Measurements from ENCODE around the gene KISS1. TPM values are rescaled to one million over a fixed set of nuclear protein-coding genes. Genes with fewer than 3 reads are reported as not detected.

KISS1 gene
- polyA plus RNA-seq, 1 of the 3 experiments (the other 2 are of a cell fraction): 0.10 TPM

DNA sequence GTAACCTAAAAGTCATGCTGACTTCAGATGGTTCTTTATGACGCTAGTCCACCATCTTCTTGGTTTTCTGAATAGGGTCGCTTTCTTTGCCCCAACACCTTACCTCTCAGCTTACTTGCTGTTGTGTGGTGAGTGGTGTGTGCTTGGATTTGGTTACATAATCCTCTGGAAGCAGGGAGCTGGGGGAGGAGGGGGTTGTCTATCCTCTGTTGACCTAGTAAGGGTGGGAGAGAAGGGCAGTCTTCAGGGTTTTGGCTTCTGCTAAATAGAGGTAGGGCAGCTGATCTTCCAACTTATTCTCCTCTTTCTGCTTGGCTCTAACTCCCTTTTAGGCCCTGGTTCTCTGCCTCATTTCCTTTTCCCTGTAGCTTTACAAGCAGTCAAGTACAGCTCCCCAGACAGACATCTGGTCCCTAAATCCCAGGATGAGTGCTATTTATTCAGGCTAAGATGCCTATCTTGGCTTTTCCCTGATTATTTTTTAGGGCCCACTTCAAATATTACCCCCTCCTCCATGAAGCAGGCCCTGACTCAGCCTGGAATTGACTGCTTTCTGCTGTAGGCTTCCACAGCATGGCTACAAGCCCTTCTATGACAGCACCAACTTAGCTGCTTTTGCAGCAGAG, 23.8 kb downstream of the KISS1 start:
- H3K79me2 ChIP-seq (ENCODE audit: insufficient read depth): no peaks in the 10 kb centered on the region
- H3K9me2 ChIP-seq: no peaks in the 10 kb centered on the region
- WGBS (ENCODE audit: low lambda C conversion rate): 75% methylated on average over 2 of the region's 2 CpGs
- 0 out of 4 replicates have a peak, but pooled peaks cover 0 to 3% of the 10 kb centered on the region in 2 experiments for H3K4me1 ChIP-seq (ENCODE audit: control insufficient read depth in 1 of 2, insufficient read depth in 2 of 2, low read depth in 1 of 2, low read length in 1 of 2)
- no peak overlapping the region for H3K4me3 ChIP-seq (ENCODE audit: low read depth in 2 of 2, low read length in 1 of 2)
- no peak overlapping the region for H3K27ac ChIP-seq (ENCODE audit: low read depth in 2 of 2, low read length in 1 of 2)
- POLR2A ChIA-PET: no interaction called here
- no peak for TF ChIP-seq EZH2phosphoT487 (IDR thresholded peaks at IDR 0.05; ENCODE audit: borderline replicate concordance, low read depth)
- TF ChIP-seq YY1 (IDR thresholded peaks at IDR 0.05; ENCODE audit: low read depth): no peak
- TF ChIP-seq, protein P1, sequence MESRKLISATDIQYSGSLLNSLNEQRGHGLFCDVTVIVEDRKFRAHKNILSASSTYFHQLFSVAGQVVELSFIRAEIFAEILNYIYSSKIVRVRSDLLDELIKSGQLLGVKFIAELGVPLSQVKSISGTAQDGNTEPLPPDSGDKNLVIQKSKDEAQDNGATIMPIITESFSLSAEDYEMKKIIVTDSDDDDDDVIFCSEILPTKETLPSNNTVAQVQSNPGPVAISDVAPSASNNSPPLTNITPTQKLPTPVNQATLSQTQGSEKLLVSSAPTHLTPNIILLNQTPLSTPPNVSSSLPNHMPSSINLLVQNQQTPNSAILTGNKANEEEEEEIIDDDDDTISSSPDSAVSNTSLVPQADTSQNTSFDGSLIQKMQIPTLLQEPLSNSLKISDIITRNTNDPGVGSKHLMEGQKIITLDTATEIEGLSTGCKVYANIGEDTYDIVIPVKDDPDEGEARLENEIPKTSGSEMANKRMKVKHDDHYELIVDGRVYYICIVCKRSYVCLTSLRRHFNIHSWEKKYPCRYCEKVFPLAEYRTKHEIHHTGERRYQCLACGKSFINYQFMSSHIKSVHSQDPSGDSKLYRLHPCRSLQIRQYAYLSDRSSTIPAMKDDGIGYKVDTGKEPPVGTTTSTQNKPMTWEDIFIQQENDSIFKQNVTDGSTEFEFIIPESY (IDR thresholded peaks at IDR 0.05; ENCODE audit: borderline replicate concordance, low read depth): no peak
- TF ChIP-seq MEF2A (IDR thresholded peaks at IDR 0.05; ENCODE audit: borderline replicate concordance, low read depth): no peak
- TF ChIP-seq CHD2 (IDR thresholded peaks at IDR 0.05; ENCODE audit: low read length, partially characterized antibody): no peak
- TF ChIP-seq TEAD4 (IDR thresholded peaks at IDR 0.05; ENCODE audit: borderline replicate concordance, insufficient read depth): no peak
- TF ChIP-seq GABPA (IDR thresholded peaks at IDR 0.05; ENCODE audit: low read depth): no peak
- no peak for TF ChIP-seq FOXM1 (IDR thresholded peaks at IDR 0.05; ENCODE audit: low read depth)
- TF ChIP-seq POLR2AphosphoS5 (IDR thresholded peaks at IDR 0.05; ENCODE audit: low read depth, low read length): no peak
- TF ChIP-seq TAF1 (IDR thresholded peaks at IDR 0.05; ENCODE audit: borderline replicate concordance, low read depth, low read length): no peak
- TF ChIP-seq SIN3A (IDR thresholded peaks at IDR 0.05; ENCODE audit: borderline replicate concordance, low read depth, low read length): no peak
- TF ChIP-seq RFX5 (IDR thresholded peaks at IDR 0.05; ENCODE audit: low read length): no peak
- TF ChIP-seq FOXJ3 (CRISPR knock-in tag; IDR thresholded peaks at IDR 0.05): no peak
- no peak for TF ChIP-seq ELF1 (IDR thresholded peaks at IDR 0.05)
- no peak for TF ChIP-seq RAD21 (IDR thresholded peaks at IDR 0.05; ENCODE audit: low read length)
- TF ChIP-seq NFIC (IDR thresholded peaks at IDR 0.05; ENCODE audit: borderline replicate concordance): no peak
- TF ChIP-seq, protein P2, sequence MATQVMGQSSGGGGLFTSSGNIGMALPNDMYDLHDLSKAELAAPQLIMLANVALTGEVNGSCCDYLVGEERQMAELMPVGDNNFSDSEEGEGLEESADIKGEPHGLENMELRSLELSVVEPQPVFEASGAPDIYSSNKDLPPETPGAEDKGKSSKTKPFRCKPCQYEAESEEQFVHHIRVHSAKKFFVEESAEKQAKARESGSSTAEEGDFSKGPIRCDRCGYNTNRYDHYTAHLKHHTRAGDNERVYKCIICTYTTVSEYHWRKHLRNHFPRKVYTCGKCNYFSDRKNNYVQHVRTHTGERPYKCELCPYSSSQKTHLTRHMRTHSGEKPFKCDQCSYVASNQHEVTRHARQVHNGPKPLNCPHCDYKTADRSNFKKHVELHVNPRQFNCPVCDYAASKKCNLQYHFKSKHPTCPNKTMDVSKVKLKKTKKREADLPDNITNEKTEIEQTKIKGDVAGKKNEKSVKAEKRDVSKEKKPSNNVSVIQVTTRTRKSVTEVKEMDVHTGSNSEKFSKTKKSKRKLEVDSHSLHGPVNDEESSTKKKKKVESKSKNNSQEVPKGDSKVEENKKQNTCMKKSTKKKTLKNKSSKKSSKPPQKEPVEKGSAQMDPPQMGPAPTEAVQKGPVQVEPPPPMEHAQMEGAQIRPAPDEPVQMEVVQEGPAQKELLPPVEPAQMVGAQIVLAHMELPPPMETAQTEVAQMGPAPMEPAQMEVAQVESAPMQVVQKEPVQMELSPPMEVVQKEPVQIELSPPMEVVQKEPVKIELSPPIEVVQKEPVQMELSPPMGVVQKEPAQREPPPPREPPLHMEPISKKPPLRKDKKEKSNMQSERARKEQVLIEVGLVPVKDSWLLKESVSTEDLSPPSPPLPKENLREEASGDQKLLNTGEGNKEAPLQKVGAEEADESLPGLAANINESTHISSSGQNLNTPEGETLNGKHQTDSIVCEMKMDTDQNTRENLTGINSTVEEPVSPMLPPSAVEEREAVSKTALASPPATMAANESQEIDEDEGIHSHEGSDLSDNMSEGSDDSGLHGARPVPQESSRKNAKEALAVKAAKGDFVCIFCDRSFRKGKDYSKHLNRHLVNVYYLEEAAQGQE (IDR thresholded peaks at IDR 0.05; ENCODE audit: low read depth, low read length): no peak
- TF ChIP-seq, protein P3, sequence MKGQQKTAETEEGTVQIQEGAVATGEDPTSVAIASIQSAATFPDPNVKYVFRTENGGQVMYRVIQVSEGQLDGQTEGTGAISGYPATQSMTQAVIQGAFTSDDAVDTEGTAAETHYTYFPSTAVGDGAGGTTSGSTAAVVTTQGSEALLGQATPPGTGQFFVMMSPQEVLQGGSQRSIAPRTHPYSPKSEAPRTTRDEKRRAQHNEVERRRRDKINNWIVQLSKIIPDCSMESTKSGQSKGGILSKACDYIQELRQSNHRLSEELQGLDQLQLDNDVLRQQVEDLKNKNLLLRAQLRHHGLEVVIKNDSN (IDR thresholded peaks at IDR 0.05; ENCODE audit: borderline replicate concordance, low read depth): no peak
- no peaks in the 10 kb centered on the region; the same call in 1 of the 2 replicates for H3K27me3 ChIP-seq (ENCODE audit: insufficient read depth)
- DNase-seq: no peak
- no peak overlapping the region for H3K4me2 ChIP-seq
- H3K36me3 ChIP-seq (replicated peaks in 1 of 2; ENCODE audit: control insufficient read depth in 1 of 2, insufficient read depth in 2 of 2, low read length in 1 of 2): no peaks in the 10 kb centered on the region
- H4K20me1 ChIP-seq (ENCODE audit: insufficient read depth): no peaks in the 10 kb centered on the region
- H3F3A ChIP-seq (replicated peaks; ENCODE audit: insufficient read depth): no peaks in the 10 kb centered on the region
- H2AFZ ChIP-seq (ENCODE audit: low read depth): 0 out of 2 replicates have a peak overlapping the region, but pooled peaks have one; percentile 32
- CTCF ChIA-PET: interaction anchor here (1.0 to 20.5 kb wide), 6 partner anchors 10 to 226 kb away, joined by 3 to 302 read pairs (median 16); partner anchors contain the start of gene PLEKHA6
- no peak overlapping the region for H3K9ac ChIP-seq
- 0 out of 2 replicates have a peak, but pooled peaks cover 5% of the 10 kb centered on the region for H3K9me3 ChIP-seq

All from SK-N-SH (cell line).